Activated T-cell treated with anti-CD3 and anti-CD28 coated beads for 24 hours (primary cell): ENCODE data around the gene LRSAM1.

Experiments used
- DNase-seq: peaks from one replicate; pipeline ENCODE4 v3.0.0-alpha.2; 2020; ENCODE audit warnings: low read depth

The LRSAM1 gene

GRCh38 chr9:127426756-127427155 is 24.6 kb upstream of the LRSAM1 start:
- peak; percentile 52 for DNase-seq

GRCh38 chr9:127428348-127428747 is 23.0 kb upstream of the LRSAM1 start:
- DNase-seq: no peak

- no peak for DNase-seq
Measured at GRCh38 chr9:127430415-127430814, 20.9 kb upstream of the LRSAM1 start.

GRCh38 chr9:127437497-127438264 is 13.6 kb upstream of the LRSAM1 start:
- no peak for DNase-seq

- DNase-seq: no peak
Measured at GRCh38 chr9:127438394-127438793, 12.9 kb upstream of the LRSAM1 start.

GRCh38 chr9:127444283-127444920 is 6.9 kb upstream of the LRSAM1 start:
- DNase-seq: no peak

GRCh38 chr9:127444921-127445850 is 6.1 kb upstream of the LRSAM1 start:
- DNase-seq: no peak

DNA sequence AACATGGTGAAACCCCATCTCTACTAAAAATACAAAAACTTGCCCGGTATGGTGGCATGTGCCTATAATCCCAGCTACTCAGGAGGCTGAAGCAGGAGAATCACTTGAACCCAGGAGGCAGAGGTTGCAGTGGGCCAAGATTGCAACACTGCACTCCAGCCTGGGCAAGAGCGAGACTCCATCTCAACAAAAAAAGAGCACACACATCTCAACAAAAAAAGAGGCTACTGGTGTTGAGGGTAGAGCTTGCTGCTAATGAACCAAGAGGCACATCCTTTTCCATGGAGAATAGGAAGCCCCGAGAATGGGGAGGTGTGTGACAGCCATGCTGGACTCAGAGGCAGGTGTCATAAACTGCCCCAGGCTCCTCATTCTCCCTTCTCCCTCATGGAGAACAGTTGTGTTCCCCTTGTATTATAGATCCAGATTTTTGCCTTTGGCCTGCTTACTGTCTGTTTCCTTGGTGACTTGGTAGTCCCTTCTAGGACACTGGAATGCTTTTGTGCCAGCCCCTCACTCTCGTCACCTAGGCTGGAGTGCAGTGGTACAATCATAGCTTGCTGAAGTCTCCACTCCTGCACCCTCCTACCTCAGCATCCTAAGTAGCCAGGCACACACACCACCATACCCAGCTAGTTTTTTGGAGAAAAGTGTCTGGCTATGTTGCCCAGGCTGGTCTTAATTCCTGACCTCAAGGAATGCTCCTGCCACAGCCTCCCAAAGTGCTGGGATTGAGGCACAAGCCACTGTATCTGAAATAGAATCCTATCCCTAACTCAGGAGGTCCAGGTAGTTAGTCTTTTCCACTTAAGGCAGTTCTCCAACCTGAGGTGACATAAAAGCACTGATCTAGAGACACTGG is 5.2 kb upstream of the LRSAM1 start:
- no peak for DNase-seq

GRCh38 chr9:127446713-127447415 is 4.4 kb upstream of the LRSAM1 start:
- no peak for DNase-seq

DNA sequence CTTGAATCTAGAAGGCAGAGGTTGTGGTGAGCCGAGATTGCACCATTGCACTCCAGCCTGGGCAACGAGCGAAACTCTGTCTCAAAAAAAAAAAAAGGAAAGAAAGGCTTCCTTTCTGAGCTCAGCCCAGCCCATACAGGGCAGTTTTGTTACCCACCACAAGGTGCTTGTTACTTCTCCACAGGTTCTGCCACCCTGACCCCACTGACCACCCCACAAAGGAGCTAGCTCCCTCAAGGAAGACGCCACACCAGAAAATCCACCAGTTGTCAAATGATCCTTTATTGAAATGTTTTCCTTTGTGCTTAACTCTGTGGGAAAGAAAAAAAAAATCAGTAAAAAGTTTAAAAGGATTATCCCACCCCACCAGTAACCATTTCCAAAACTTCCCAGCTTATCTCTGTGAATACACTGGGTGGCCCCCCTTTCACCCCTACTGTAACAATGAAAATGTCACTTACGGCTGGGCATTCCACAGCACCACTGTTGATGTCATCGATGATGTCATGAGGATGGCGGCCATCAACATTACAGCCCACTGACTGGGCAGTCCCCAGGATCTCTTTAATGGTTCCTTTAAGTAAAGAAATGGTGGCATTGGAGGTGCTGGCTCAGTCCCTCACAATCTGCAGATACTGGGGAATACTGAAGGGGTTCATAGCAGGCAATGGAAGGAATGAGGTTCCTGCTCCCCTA is 3.7 kb upstream of the LRSAM1 start:
- no peak for DNase-seq

GRCh38 chr9:127448112-127448805 is 3.1 kb upstream of the LRSAM1 start:
- DNase-seq: no peak

- no peak for DNase-seq
Measured at GRCh38 chr9:127449332-127449966, 1.9 kb upstream of the LRSAM1 start.

GRCh38 chr9:127450243-127450760 is 1.0 kb upstream of the LRSAM1 start:
- no peak for DNase-seq

DNA sequence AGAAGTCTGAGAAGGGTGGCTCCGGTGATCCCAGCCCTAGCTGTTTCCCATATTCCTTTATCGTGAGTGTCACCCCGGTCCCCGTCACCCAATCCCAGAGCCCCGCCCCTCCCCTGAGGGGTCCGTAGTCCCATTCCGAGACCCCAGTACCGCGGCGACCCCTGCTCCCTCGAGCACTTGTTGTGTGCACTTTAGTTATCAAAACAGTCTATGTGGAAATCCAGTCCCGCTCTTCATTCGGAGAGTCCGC is 223 bp downstream of the LRSAM1 start:
- DNase-seq: no peak

DNA sequence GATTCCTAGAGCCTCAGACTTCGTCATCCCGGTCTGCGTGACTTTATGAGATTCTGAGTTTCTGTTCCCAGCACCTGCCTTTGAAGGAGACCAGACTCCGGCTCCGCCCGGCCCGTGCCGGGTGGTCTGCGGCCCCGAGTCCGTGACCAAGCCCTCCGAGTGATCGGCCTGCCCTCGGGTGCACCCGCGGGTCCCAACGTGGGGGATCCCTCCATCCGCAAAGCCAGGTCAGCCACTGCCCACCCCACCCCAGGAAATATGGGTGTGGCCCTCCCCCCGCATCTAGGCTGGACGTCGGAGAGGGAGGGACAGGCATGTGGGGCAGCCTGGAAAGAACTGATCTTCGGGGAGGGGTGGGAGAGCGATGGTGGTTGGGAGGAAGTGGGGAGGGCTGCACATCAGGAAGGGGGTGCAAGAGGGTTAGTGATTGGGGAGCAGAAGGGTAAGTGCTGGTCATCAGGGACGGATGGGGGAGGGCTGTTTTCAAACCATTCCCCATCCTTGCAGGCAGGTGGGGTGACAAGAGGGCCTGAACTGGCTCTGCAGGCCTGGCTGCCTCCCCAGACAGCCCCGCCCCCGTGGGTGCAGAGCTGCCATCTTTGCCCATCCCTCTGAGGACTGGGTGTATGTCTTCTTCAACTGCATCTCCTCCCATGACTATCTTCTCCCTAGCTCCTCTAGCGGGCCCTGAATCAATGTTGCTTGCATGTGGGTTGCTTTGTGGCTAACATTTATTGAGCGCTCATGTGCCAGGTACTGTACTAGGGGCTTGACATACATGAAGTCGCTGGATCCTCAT is 747 bp downstream of the LRSAM1 start:
- peak; percentile 29 for DNase-seq

DNA sequence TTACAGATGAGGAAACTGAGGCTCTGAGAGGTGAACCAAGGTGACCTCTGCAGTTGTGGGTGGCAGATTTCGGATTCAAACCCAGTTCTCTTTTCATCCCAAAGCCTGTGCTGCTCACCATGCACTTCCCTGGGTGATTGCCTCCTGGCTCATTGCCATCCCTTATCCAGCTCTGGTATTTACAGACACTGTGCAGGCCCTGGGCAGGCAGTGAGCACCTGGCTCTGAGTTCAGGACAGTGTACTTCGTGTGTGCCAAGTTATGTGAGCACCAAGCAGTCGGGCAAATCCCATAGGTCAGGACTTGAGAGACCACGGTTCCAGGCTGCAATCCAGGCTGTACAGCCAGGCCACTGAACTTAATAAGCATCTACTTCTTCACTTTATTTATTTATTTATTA is 1.4 kb downstream of the LRSAM1 start:
- no peak for DNase-seq

DNA sequence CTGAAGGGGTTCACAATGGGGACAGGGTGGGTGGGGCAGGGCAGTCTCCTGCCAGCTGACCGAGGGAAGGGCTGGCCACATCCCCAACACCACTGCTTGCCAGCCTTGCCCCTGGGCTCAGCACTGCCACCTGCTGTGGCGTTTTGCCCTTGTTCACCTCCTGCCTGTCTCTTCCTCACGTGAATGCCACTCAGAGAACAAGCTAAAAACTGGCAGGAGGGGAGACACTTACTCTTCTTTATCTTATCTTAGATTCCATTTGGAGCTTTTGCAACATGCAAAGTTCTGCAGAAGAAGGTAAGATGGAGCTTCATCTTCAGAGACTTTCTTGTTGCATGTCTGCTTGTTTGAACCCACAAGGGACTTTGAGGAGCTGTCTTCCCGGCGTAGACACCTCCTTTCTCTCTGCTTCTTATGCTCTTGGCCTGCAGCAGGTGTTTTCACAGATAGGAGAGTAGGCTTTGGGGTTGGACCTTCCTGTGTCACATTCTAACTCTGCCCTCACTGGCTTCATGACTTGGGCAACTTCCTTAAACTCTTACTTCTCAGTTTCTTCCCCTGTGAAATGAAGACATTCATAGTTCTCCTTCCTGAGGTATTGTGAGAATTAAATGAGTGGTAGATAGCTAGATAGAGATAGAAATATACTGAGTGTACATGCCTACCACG is 4.1 kb downstream of the LRSAM1 start:
- no peak for DNase-seq
